CD14-positive monocyte (primary cell): ENCODE measurements around the gene STT3B. TPM values are rescaled to one million over a fixed set of nuclear protein-coding genes. Genes with fewer than 3 reads are reported as not detected.

Experiments used
- DNase-seq, 3 donors: peaks; one replicate each; pipeline ENCODE4 v3.0.0-alpha.2; 2011 to 2022
- H2AFZ ChIP-seq: 2 replicates; pipeline ENCODE4 v1.6.0; 2012; ENCODE audit warnings: mild to moderate bottlenecking, low read depth, low read length, inconsistent platforms; ENCODE audit not compliant: insufficient read depth, poor library complexity, severe bottlenecking
- H3K27ac ChIP-seq, 2 donors: 1 replicate in 1 of 2; 2 replicates in 1 of 2; pipeline ENCODE4 v1.5.1; 2012 to 2013; ENCODE audit warnings: low read length in 2 of 2, control low read depth in 1 of 2, inconsistent platforms in 1 of 2, low read depth in 1 of 2, mild to moderate bottlenecking in 1 of 2
- H3K27me3 ChIP-seq, 2 donors: one replicate each; pipeline versions ENCODE4 v1.6.0 to v1.6.1; 2011 to 2013; ENCODE audit warnings: low read length in 2 of 2; ENCODE audit not compliant: control insufficient read depth in 2 of 2, insufficient read depth in 2 of 2
- H3K36me3 ChIP-seq, 2 donors: replicated peaks in 1 of 2; 1 replicate in 1 of 2; 2 replicates in 1 of 2; pipeline versions ENCODE4 v1.5.1 to v1.6.1; 2012 to 2013; ENCODE audit warnings: low read length in 2 of 2, control low read depth in 1 of 2, inconsistent platforms in 1 of 2, mild to moderate bottlenecking in 1 of 2; ENCODE audit not compliant: insufficient read depth in 2 of 2, control insufficient read depth in 1 of 2
- H3K4me1 ChIP-seq, 2 donors: 1 replicate in 1 of 2; 2 replicates in 1 of 2; pipeline versions ENCODE4 v1.5.1 to v1.6.1; 2012 to 2013; ENCODE audit warnings: low read length in 2 of 2, control low read depth in 1 of 2, inconsistent platforms in 1 of 2, mild to moderate bottlenecking in 1 of 2, moderate library complexity in 1 of 2; ENCODE audit not compliant: insufficient read depth in 2 of 2, control insufficient read depth in 1 of 2
- H3K4me2 ChIP-seq: replicated peaks from 2 replicates; pipeline ENCODE3; 2012; ENCODE audit warnings: low read length, moderate library complexity, mild to moderate bottlenecking; ENCODE audit not compliant: poor library complexity, severe bottlenecking; ENCODE audit errors: extremely low read depth
- H3K4me3 ChIP-seq, 3 experiments: fragments of 200-600 bp in 1 of 3; sonication (generic) in 1 of 3; replicated peaks in 1 of 3; 1 replicate in 2 of 3; 2 replicates in 1 of 3; pipeline ENCODE4 v1.5.1; 2011 to 2013; ENCODE audit warnings: low read length in 3 of 3, mild to moderate bottlenecking in 3 of 3, control low read depth in 2 of 3, low read depth in 2 of 3, inconsistent platforms in 1 of 3, moderate library complexity in 1 of 3
- H3K79me2 ChIP-seq: 2 replicates; pipeline ENCODE4 v1.6.0; 2012; ENCODE audit warnings: mild to moderate bottlenecking, control low read depth, inconsistent platforms, low read length, moderate library complexity; ENCODE audit not compliant: insufficient read depth
- H3K9ac ChIP-seq: 2 replicates; pipeline ENCODE4 v1.6.0; 2017; ENCODE audit warnings: low read length, mild to moderate bottlenecking; ENCODE audit not compliant: insufficient read depth, poor library complexity, severe bottlenecking
- H3K9me3 ChIP-seq, 2 donors: replicated peaks in 1 of 2; 1 replicate in 1 of 2; 2 replicates in 1 of 2; pipeline versions ENCODE4 v1.5.1 to v1.6.1; 2012 to 2013; ENCODE audit warnings: low read length in 2 of 2, control low read depth in 1 of 2; ENCODE audit not compliant: control insufficient read depth in 1 of 2, insufficient read depth in 1 of 2
- H4K20me1 ChIP-seq: 2 replicates; pipeline ENCODE4 v1.6.0; 2012; ENCODE audit warnings: mild to moderate bottlenecking, low read length, control low read depth, moderate library complexity; ENCODE audit not compliant: insufficient read depth
- H3K27ac Mint-ChIP-seq, 7 donors: one replicate each; pipeline ENCODE4 v1.8.0; 2020; ENCODE audit warnings: mild to moderate bottlenecking in 7 of 7, mixed read lengths in 7 of 7, moderate library complexity in 6 of 7, inconsistent platforms in 2 of 7
- H3K27me3 Mint-ChIP-seq, 3 donors: one replicate each; pipeline ENCODE4 v1.8.0; 2021 to 2022; ENCODE audit warnings: low read depth in 3 of 3, mild to moderate bottlenecking in 3 of 3, mixed read lengths in 3 of 3, moderate library complexity in 3 of 3, inconsistent platforms in 1 of 3
- H3K36me3 Mint-ChIP-seq, 2 donors: one replicate each; pipeline ENCODE4 v1.8.0; 2020; ENCODE audit warnings: mixed read lengths in 2 of 2, inconsistent platforms in 1 of 2, mild to moderate bottlenecking in 1 of 2
- H3K4me1 Mint-ChIP-seq: one replicate; pipeline ENCODE4 v1.8.0; 2020; ENCODE audit warnings: mild to moderate bottlenecking, mixed read lengths
- H3K4me3 Mint-ChIP-seq, 2 donors: one replicate each; pipeline ENCODE4 v1.8.0; 2020; ENCODE audit warnings: mild to moderate bottlenecking in 2 of 2, mixed read lengths in 2 of 2, moderate library complexity in 1 of 2
- H3K9me3 Mint-ChIP-seq, 7 donors: one replicate each; pipeline ENCODE4 v1.8.0; 2020 to 2022; ENCODE audit warnings: mixed read lengths in 7 of 7, mild to moderate bottlenecking in 6 of 7, moderate library complexity in 6 of 7, inconsistent platforms in 2 of 7
- CTCF ChIP-seq: fragments of 200-600 bp; IDR thresholded peaks from one replicate; pipeline ENCODE4 v1.8.0; 2022; ENCODE audit warnings: antibody characterized with exemption, mild to moderate bottlenecking
- WGBS: methylation state at CpG from one replicate; pipeline ENCODE4 v1.1.5; 2013; ENCODE audit warnings: missing lambda C conversion rate; ENCODE audit not compliant: insufficient coverage; 5-methylcytosine and 5-hydroxymethylcytosine counted together
- intact Hi-C, 2 donors: fragments of 100-400 bp; cut with micrococcal nuclease; formaldehyde crosslinking; loops; one replicate each; pipeline versions ENCODE4 v1.15.0 to v1.15.1; 2023
- polyA plus RNA-seq, 3 donors: library from polyadenylated mRNA; depleted of rRNA in 1 of 3; unstranded in 2 of 3; stranded (reverse) in 1 of 3; fragments of 300-500 nt in 2 of 3; fragments of >200 nt in 1 of 3; fragmentation: Illumina TruSeq in 2 of 3; gene quantifications; 1 replicate in 2 of 3; 2 replicates in 1 of 3; pipeline ENCODE4 v1.2.3, GENCODE V29; 2012 to 2021

Gene STT3B
- polyA plus RNA-seq, 3 donors, result 47.3 to 97.0 (median 86.3) TPM

- Mint-ChIP-seq H3K27ac (no peak overlapping the region), H3K36me3 (peaks cover 16 to 18% of the 10 kb centered on the region in 2 donors)
- no peak for TF ChIP-seq CTCF
Measured at GRCh38 chr3:31645256-31645655, 112.5 kb downstream of the STT3B start.

GRCh38 chr3:31648286-31648968 is 115.7 kb downstream of the STT3B start:
- Histone ChIP-seq H3K27ac (no peak overlapping the region), H3K4me3 (no peak overlapping the region), H4K20me1 (no peaks in the 10 kb centered on the region), H3K36me3 (peaks cover 0 to 10% of the 10 kb centered on the region in 2 donors), H3K79me2 (no peaks in the 10 kb centered on the region), H3K27me3 (no peaks in the 10 kb centered on the region), H3K4me2 (no peak overlapping the region), H3K9me3 (peaks cover 35 to 61% of the 10 kb centered on the region in 2 donors), H3K9ac (no peak overlapping the region), H3K4me1 (no peaks in the 10 kb centered on the region), H2AFZ (no peak overlapping the region)
- TF ChIP-seq CTCF, result no peak
- intact Hi-C loops, result no loop called here
- H3K9me3 Mint-ChIP-seq, result peaks cover 55 to 66% (median 62%) of the 10 kb centered on the region in 7 donors
- 98% methylated on average over 4 of the region's 4 CpGs for WGBS
- H3K27me3 Mint-ChIP-seq, result peaks cover 0 to 1% (median 0%) of the 10 kb centered on the region in 3 donors
- H3K36me3 Mint-ChIP-seq, result peaks cover 10 to 14% of the 10 kb centered on the region in 2 donors
- no peaks in the 10 kb centered on the region for H3K4me1 Mint-ChIP-seq
- H3K4me3 Mint-ChIP-seq, result no peak overlapping the region
- no peak overlapping the region for H3K27ac Mint-ChIP-seq
- DNase-seq, result no peak

More at GRCh38 chr3:31645256-31645655, 112.5 kb downstream of the STT3B start:
- Mint-ChIP-seq H3K27me3 (peaks cover 0 to 1% (median 0%) of the 10 kb centered on the region in 3 donors), H3K4me1 (no peaks in the 10 kb centered on the region), H3K9me3 (peaks cover 28 to 38% (median 34%) of the 10 kb centered on the region in 7 donors), H3K4me3 (no peak overlapping the region)
- Histone ChIP-seq H3K4me1 (no peaks in the 10 kb centered on the region), H2AFZ (no peak overlapping the region), H3K4me2 (no peak overlapping the region), H4K20me1 (no peaks in the 10 kb centered on the region), H3K27me3 (no peaks in the 10 kb centered on the region), H3K36me3 (peaks cover 0 to 10% of the 10 kb centered on the region in 2 donors), H3K79me2 (no peaks in the 10 kb centered on the region), H3K4me3 (no peak overlapping the region), H3K9ac (no peak overlapping the region), H3K9me3 (peaks cover 23 to 33% of the 10 kb centered on the region in 2 donors), H3K27ac (no peak overlapping the region)
- 96% methylated on average over 4 of the region's 5 CpGs for WGBS
- DNase-seq, result no peak
- intact Hi-C loops, result no loop called here
